Heart left ventricle (tissue), 13 donors: ENCODE data around the gene SCCPDH.

ENCODE experiments used
- POLR2A ChIP-seq, 2 donors: fragments of 450-650 bp; IDR thresholded peaks; one replicate each; pipeline ENCODE4 v1.6.1; 2017; ENCODE audit warnings: antibody characterized with exemption in 2 of 2, mild to moderate bottlenecking in 2 of 2, moderate library complexity in 2 of 2
- TF ChIP-seq, protein P1 (sequence below), 12 donors: fragments of 200-600 bp; sonication (generic) in 4 of 12; IDR thresholded peaks; one replicate each; pipeline versions ENCODE4 v1.5.0 to v1.8.0; 2018 to 2022; ENCODE audit warnings: antibody characterized with exemption in 12 of 12, mild to moderate bottlenecking in 5 of 12
- donor health status: ischemic (EF 13 %, LVEDD 7.1; RV severe dilation, severe dysfunction).
- donor health status: DM: no; HTN: yes; CAD: no.
- donor health status: DM: no; HTN: no; CAD: no.
- donor health status: ischemic (EF 25% LVEDD 6.9; RV normal size, moderate dysfunction).
- donor health status: ischemic (EF 25% LVEDD 5.7; RV mildly dilated, moderate dysfunction).
- donor health status: ischemic (EF 35%, LVEDD 5.7; RV mildly dilated, moderate dysfunction).
- donor health status: nonischemic (EF 11% LVEDD 7.7; RV severe dilation, severe dysfunction).
- donor health status: DM: yes; HTN: yes; CAD: no.
- donor health status: PGD.
- donor health status: ischemic (EF 29% LVEDD 5.4; RV normal size, mild dysfunction).
- donor health status: nonischemic (EF 23%, LVEDD 6.1; RV moderate dilation, normal function).

DNA sequence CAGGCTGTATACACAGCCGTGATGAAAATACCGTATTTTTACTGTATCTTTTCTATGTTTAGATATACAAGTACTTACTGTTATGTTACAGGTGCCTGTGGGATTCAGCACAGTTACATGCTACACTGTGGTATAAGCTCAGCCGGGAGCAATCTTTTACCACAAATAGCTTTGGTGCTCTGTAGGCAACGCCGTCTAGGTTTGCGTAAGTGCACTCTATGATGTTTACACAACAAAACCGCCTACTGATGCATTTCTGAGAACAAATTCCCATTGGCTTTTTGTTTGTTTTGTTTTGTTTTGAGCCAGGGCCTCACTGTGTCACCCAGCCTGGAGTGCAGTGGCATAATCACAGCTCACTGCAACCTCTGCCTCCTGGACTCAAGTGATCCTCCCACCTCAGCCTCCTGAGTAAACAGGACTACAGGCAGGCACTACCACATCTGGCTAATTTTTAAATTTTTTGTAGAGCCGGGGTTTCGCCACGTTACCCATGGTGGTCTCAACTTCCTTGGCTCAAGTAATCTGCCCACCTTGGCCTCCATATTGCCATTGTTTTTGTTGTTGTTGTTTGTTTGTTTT is 81.0 kb downstream of the SCCPDH start:
- TF ChIP-seq, protein P1, sequence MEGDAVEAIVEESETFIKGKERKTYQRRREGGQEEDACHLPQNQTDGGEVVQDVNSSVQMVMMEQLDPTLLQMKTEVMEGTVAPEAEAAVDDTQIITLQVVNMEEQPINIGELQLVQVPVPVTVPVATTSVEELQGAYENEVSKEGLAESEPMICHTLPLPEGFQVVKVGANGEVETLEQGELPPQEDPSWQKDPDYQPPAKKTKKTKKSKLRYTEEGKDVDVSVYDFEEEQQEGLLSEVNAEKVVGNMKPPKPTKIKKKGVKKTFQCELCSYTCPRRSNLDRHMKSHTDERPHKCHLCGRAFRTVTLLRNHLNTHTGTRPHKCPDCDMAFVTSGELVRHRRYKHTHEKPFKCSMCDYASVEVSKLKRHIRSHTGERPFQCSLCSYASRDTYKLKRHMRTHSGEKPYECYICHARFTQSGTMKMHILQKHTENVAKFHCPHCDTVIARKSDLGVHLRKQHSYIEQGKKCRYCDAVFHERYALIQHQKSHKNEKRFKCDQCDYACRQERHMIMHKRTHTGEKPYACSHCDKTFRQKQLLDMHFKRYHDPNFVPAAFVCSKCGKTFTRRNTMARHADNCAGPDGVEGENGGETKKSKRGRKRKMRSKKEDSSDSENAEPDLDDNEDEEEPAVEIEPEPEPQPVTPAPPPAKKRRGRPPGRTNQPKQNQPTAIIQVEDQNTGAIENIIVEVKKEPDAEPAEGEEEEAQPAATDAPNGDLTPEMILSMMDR (IDR thresholded peaks at IDR 0.05): no peak
- no peak for TF ChIP-seq POLR2A (IDR thresholded peaks at IDR 0.05)
